Karpas-422 (cell line): ENCODE measurements around the gene APOC3. TPM values are rescaled to one million over a fixed set of nuclear protein-coding genes. Genes with fewer than 3 reads are reported as not detected.

Source experiments
- DNase-seq: peaks from one replicate; pipeline ENCODE4 v3.0.0-alpha.2; 2015
- H2AFZ ChIP-seq: fragments of 200-600 bp; sonication (generic); 2 replicates; pipeline ENCODE4 v1.6.1; 2014; ENCODE audit warnings: antibody characterized with exemption, low read length, mixed read lengths
- H3K27ac ChIP-seq: fragments of 200-600 bp; sonication (generic); 2 replicates; pipeline ENCODE4 v1.5.1; 2014; ENCODE audit warnings: mild to moderate bottlenecking, low read length, moderate library complexity
- H3K27me3 ChIP-seq: fragments of 200-600 bp; sonication (generic); 2 replicates; pipeline ENCODE4 v1.6.1; 2014; ENCODE audit warnings: low read length, mixed read lengths
- H3K36me3 ChIP-seq: fragments of 200-600 bp; sonication (generic); 2 replicates; pipeline ENCODE4 v1.6.1; 2014; ENCODE audit warnings: low read length, mixed read lengths; ENCODE audit not compliant: insufficient read depth
- H3K4me1 ChIP-seq: fragments of 200-600 bp; sonication (generic); 2 replicates; pipeline ENCODE4 v1.6.1; 2014; ENCODE audit warnings: mild to moderate bottlenecking, low read length, mixed read lengths
- H3K4me2 ChIP-seq: fragments of 200-600 bp; sonication (generic); 2 replicates; pipeline ENCODE4 v1.6.1; 2014; ENCODE audit warnings: low read length, low read depth, mild to moderate bottlenecking; ENCODE audit not compliant: poor library complexity, severe bottlenecking
- H3K4me3 ChIP-seq: fragments of 200-600 bp; sonication (generic); 2 replicates; pipeline ENCODE4 v1.5.1; 2014; ENCODE audit warnings: mild to moderate bottlenecking, antibody characterized with exemption, low read length, mixed read lengths
- H3K79me2 ChIP-seq: fragments of 200-600 bp; sonication (generic); 2 replicates; pipeline ENCODE4 v1.6.1; 2014; ENCODE audit warnings: mild to moderate bottlenecking, low read length, mixed read lengths
- H3K9ac ChIP-seq: fragments of 200-600 bp; sonication (generic); 2 replicates; pipeline ENCODE4 v1.6.0; 2014; ENCODE audit warnings: low read length
- H3K9me2 ChIP-seq: fragments of 200-600 bp; sonication (generic), shearing (Covaris generic); replicated peaks from 2 replicates; pipeline ENCODE4 v1.6.0; 2014; ENCODE audit warnings: mild to moderate bottlenecking, low read length, moderate library complexity; ENCODE audit not compliant: insufficient read depth
- H3K9me3 ChIP-seq: fragments of 300-700, 200-600 bp; sonication (generic); 2 replicates; pipeline ENCODE4 v1.6.1; 2014; ENCODE audit warnings: low read length, mixed read lengths
- H4K20me1 ChIP-seq: fragments of 200-600 bp; sonication (generic); 2 replicates; pipeline ENCODE4 v1.6.1; 2014; ENCODE audit warnings: mild to moderate bottlenecking, antibody characterized with exemption, low read length, low read depth; ENCODE audit not compliant: insufficient read depth
- total RNA-seq: library from RNA; depleted of rRNA; stranded (reverse); fragments of >200 nt; shearing (Covaris generic); gene quantifications from 2 replicates; pipeline ENCODE4 v1.2.3, GENCODE V29; 2014; ENCODE audit warnings: low replicate concordance; rRNA removed

APOC3 gene
- not detected in 2 replicates for total RNA-seq

- no peak within 1 kb of the TSS for H2AFZ ChIP-seq
- no peak within 1 kb of the TSS for H3K9ac ChIP-seq
- H3K79me2 ChIP-seq = no peaks in the 10 kb centered on the region
- H3K4me2 ChIP-seq = no peak within 1 kb of the TSS
- H3K27ac ChIP-seq = no peak within 1 kb of the TSS
- DNase-seq = no peak
- H4K20me1 ChIP-seq = no peaks in the 10 kb centered on the region
- H3K9me2 ChIP-seq = no peaks in the 10 kb centered on the region
- no peaks in the 10 kb centered on the region for H3K27me3 ChIP-seq
- no peaks in the 10 kb centered on the region for H3K36me3 ChIP-seq
- no peaks in the 10 kb centered on the region for H3K4me1 ChIP-seq
- no peaks in the 10 kb centered on the region for H3K9me3 ChIP-seq
- H3K4me3 ChIP-seq = no peak within 1 kb of the TSS
Observed at GRCh38 chr11:116829525-116830183, at the start of gene APOC3. Gene APOC3 (plus strand): TSS chr11:116829907. CDS start chr11:116830583, 676 bp downstream.

GRCh38 chr11:116782728-116783127, 47.0 kb upstream of the APOC3 start:
- H3K36me3 ChIP-seq = peaks cover 13% of the 10 kb centered on the region
- DNase-seq = peak; percentile 32
- no peaks in the 10 kb centered on the region for H3K9me3 ChIP-seq
- no peak overlapping the region for H3K4me3 ChIP-seq
- H4K20me1 ChIP-seq = peaks cover 4% of the 10 kb centered on the region; the same call in 1 of the 2 replicates
- H3K9me2 ChIP-seq = no peaks in the 10 kb centered on the region
- no peak overlapping the region for H2AFZ ChIP-seq
- no peak overlapping the region for H3K4me2 ChIP-seq
- H3K9ac ChIP-seq = no peak overlapping the region
- no peaks in the 10 kb centered on the region for H3K27me3 ChIP-seq
- no peak overlapping the region for H3K27ac ChIP-seq
- peaks cover 9% of the 10 kb centered on the region for H3K4me1 ChIP-seq
- H3K79me2 ChIP-seq = peaks cover 23% of the 10 kb centered on the region

GRCh38 chr11:116786326-116786725, 43.4 kb upstream of the APOC3 start:
- H2AFZ ChIP-seq = no peak overlapping the region
- peak overlapping the region; percentile 82 for H3K4me2 ChIP-seq
- H3K27ac ChIP-seq = no peak overlapping the region
- H3K79me2 ChIP-seq = peaks cover 24% of the 10 kb centered on the region
- peaks cover 13% of the 10 kb centered on the region for H3K36me3 ChIP-seq
- H3K4me3 ChIP-seq = peak overlapping the region; percentile 87
- peak overlapping the region; percentile 83; the same call in 1 of the 2 replicates for H3K9ac ChIP-seq
- no peaks in the 10 kb centered on the region for H3K9me3 ChIP-seq
- peak; percentile 19 for DNase-seq
- no peaks in the 10 kb centered on the region for H3K27me3 ChIP-seq
- peaks cover 15% of the 10 kb centered on the region for H3K4me1 ChIP-seq
- peaks cover 4% of the 10 kb centered on the region; the same call in 1 of the 2 replicates for H4K20me1 ChIP-seq
- no peaks in the 10 kb centered on the region for H3K9me2 ChIP-seq

- H3K27ac ChIP-seq = no peak overlapping the region
- peak; percentile 7 for DNase-seq
- peaks cover 4% of the 10 kb centered on the region; the same call in 1 of the 2 replicates for H4K20me1 ChIP-seq
- peak overlapping the region; percentile 83 for H3K9ac ChIP-seq
- H3K9me3 ChIP-seq = no peaks in the 10 kb centered on the region
- peak overlapping the region; percentile 87 for H3K4me3 ChIP-seq
- no peak overlapping the region for H2AFZ ChIP-seq
- peaks cover 13% of the 10 kb centered on the region for H3K36me3 ChIP-seq
- H3K27me3 ChIP-seq = no peaks in the 10 kb centered on the region
- peak overlapping the region; percentile 82 for H3K4me2 ChIP-seq
- H3K79me2 ChIP-seq = peaks cover 24% of the 10 kb centered on the region
- no peaks in the 10 kb centered on the region for H3K9me2 ChIP-seq
- H3K4me1 ChIP-seq = peaks cover 15% of the 10 kb centered on the region
Observed at GRCh38 chr11:116786966-116787365, 42.7 kb upstream of the APOC3 start.

GRCh38 chr11:116787436-116787785, 42.3 kb upstream of the APOC3 start:
- H3K79me2 ChIP-seq = peaks cover 24% of the 10 kb centered on the region
- no peaks in the 10 kb centered on the region for H3K27me3 ChIP-seq
- H2AFZ ChIP-seq = no peak overlapping the region
- peak overlapping the region; percentile 87 for H3K4me3 ChIP-seq
- H3K4me2 ChIP-seq = peak overlapping the region; percentile 82
- H3K9me2 ChIP-seq = no peaks in the 10 kb centered on the region
- peak; percentile 35 for DNase-seq
- no peaks in the 10 kb centered on the region for H3K9me3 ChIP-seq
- peaks cover 4% of the 10 kb centered on the region; the same call in 1 of the 2 replicates for H4K20me1 ChIP-seq
- H3K27ac ChIP-seq = no peak overlapping the region
- H3K36me3 ChIP-seq = peaks cover 9% of the 10 kb centered on the region
- peaks cover 15% of the 10 kb centered on the region for H3K4me1 ChIP-seq
- H3K9ac ChIP-seq = peak overlapping the region; percentile 83

- DNase-seq = peak; percentile 85
Observed at GRCh38 chr11:116787786-116788486, 41.8 kb upstream of the APOC3 start, which contains the start of gene ZPR1. Gene ZPR1 (minus strand): TSS chr11:116788023. CDS start chr11:116787990, 33 bp downstream.

GRCh38 chr11:116788534-116788933, 41.2 kb upstream of the APOC3 start:
- peaks cover 7% of the 10 kb centered on the region for H3K36me3 ChIP-seq
- H2AFZ ChIP-seq = 0 out of 2 replicates have a peak overlapping the region, but pooled peaks have one; percentile 76
- no peak for DNase-seq
- peak overlapping the region; percentile 82 for H3K4me2 ChIP-seq
- no peak overlapping the region for H3K27ac ChIP-seq
- no peaks in the 10 kb centered on the region for H3K27me3 ChIP-seq
- peak overlapping the region; percentile 83 for H3K9ac ChIP-seq
- peak overlapping the region; percentile 87 for H3K4me3 ChIP-seq
- peaks cover 4% of the 10 kb centered on the region; the same call in 1 of the 2 replicates for H4K20me1 ChIP-seq
- H3K4me1 ChIP-seq = peaks cover 15% of the 10 kb centered on the region
- no peaks in the 10 kb centered on the region for H3K9me3 ChIP-seq
- H3K79me2 ChIP-seq = peaks cover 24% of the 10 kb centered on the region
- no peaks in the 10 kb centered on the region for H3K9me2 ChIP-seq

More at GRCh38 chr11:116787786-116788486, 41.8 kb upstream of the APOC3 start, which contains the start of gene ZPR1:
- H3K27me3 ChIP-seq = no peaks in the 10 kb centered on the region
- H3K36me3 ChIP-seq = peaks cover 7% of the 10 kb centered on the region
- peaks cover 4% of the 10 kb centered on the region; the same call in 1 of the 2 replicates for H4K20me1 ChIP-seq
- H3K9ac ChIP-seq = peak within 1 kb of the TSS; percentile 83
- H3K27ac ChIP-seq = no peak within 1 kb of the TSS
- peaks cover 24% of the 10 kb centered on the region for H3K79me2 ChIP-seq
- H3K4me2 ChIP-seq = peak within 1 kb of the TSS; percentile 82
- H2AFZ ChIP-seq = peak within 1 kb of the TSS; percentile 76; the same call in 1 of the 2 replicates
- H3K4me1 ChIP-seq = peaks cover 15% of the 10 kb centered on the region
- peak within 1 kb of the TSS; percentile 87 for H3K4me3 ChIP-seq
- H3K9me3 ChIP-seq = no peaks in the 10 kb centered on the region
- H3K9me2 ChIP-seq = no peaks in the 10 kb centered on the region

GRCh38 chr11:116788975-116789374, 40.7 kb upstream of the APOC3 start:
- Histone ChIP-seq H3K27me3 (no peaks in the 10 kb centered on the region), H3K79me2 (peaks cover 24% of the 10 kb centered on the region), H3K4me3 (no peak overlapping the region), H2AFZ (no peak overlapping the region), H3K9me3 (no peaks in the 10 kb centered on the region), H3K36me3 (peaks cover 7% of the 10 kb centered on the region), H3K4me1 (peaks cover 15% of the 10 kb centered on the region), H4K20me1 (peaks cover 4% of the 10 kb centered on the region; the same call in 1 of the 2 replicates), H3K9me2 (no peaks in the 10 kb centered on the region), H3K4me2 (no peak overlapping the region), H3K27ac (no peak overlapping the region), H3K9ac (no peak overlapping the region)
- no peak for DNase-seq
